HG02870 (cell line): ENCODE results near the gene CALN1.
"Not testable (repeated sequence)": the region's sequence is repeated elsewhere in the genome, so short reads cannot be mapped to it uniquely, and the experiment has no call there.

Source experiments
- ATAC-seq: cut with Tn5 transposase; IDR thresholded peaks from one replicate; pipeline ENCODE4 v1.9.1; 2021; ENCODE audit warnings: mild to moderate bottlenecking, moderate library complexity; ENCODE audit not compliant: unreplicated experiment

CALN1 gene

GRCh38 chr7:72109566-72109965, 302.6 kb downstream of the CALN1 start:
- ATAC-seq: no peak

- ATAC-seq: no peak
These were observed 305.7 kb downstream of the CALN1 start for GRCh38 chr7:72106405-72106804.

GRCh38 chr7:72101444-72101843, 310.7 kb downstream of the CALN1 start:
- no peak for ATAC-seq

GRCh38 chr7:72099784-72100183, 312.4 kb downstream of the CALN1 start:
- no peak for ATAC-seq

GRCh38 chr7:72098807-72099580, 313.1 kb downstream of the CALN1 start:
- no peak for ATAC-seq

GRCh38 chr7:72097226-72097625, 314.9 kb downstream of the CALN1 start:
- ATAC-seq: no peak

- ATAC-seq: no peak
These were observed 319.4 kb downstream of the CALN1 start for GRCh38 chr7:72092769-72093168.

GRCh38 chr7:72087926-72088325, 324.2 kb downstream of the CALN1 start:
- ATAC-seq: no peak

GRCh38 chr7:72080865-72081510, 331.1 kb downstream of the CALN1 start:
- no peak for ATAC-seq

- no peak for ATAC-seq
These were observed 331.8 kb downstream of the CALN1 start for GRCh38 chr7:72080341-72080766.

GRCh38 chr7:72078856-72079255, 333.3 kb downstream of the CALN1 start:
- no peak for ATAC-seq

- no peak for ATAC-seq
These were observed 333.8 kb downstream of the CALN1 start for GRCh38 chr7:72078301-72078700.

- no peak for ATAC-seq
These were observed 334.4 kb downstream of the CALN1 start for GRCh38 chr7:72077786-72078185.

GRCh38 chr7:72072901-72073300, 339.2 kb downstream of the CALN1 start:
- ATAC-seq: no peak

- no peak for ATAC-seq
These were observed 342.9 kb downstream of the CALN1 start for GRCh38 chr7:72069263-72069662.

GRCh38 chr7:72065764-72066163, 346.4 kb downstream of the CALN1 start:
- ATAC-seq: not testable (repeated sequence)

GRCh38 chr7:72064916-72065315, 347.2 kb downstream of the CALN1 start:
- no peak for ATAC-seq

- ATAC-seq: no peak
These were observed 348.8 kb downstream of the CALN1 start for GRCh38 chr7:72063330-72063729.

- ATAC-seq: no peak
These were observed 349.5 kb downstream of the CALN1 start for GRCh38 chr7:72062666-72063065.

- no peak for ATAC-seq
These were observed 352.2 kb downstream of the CALN1 start for GRCh38 chr7:72059925-72060324.

GRCh38 chr7:72058579-72058978, 353.6 kb downstream of the CALN1 start:
- no peak for ATAC-seq

- ATAC-seq: no peak
These were observed 354.3 kb downstream of the CALN1 start for GRCh38 chr7:72057796-72058195.
